ENCODE data around the gene MMP12. TPM values are rescaled to one million over a fixed set of nuclear protein-coding genes. Genes with fewer than 3 reads are reported as not detected.

The MMP12 gene
- total RNA-seq, 2 experiments from 2014 or later, result not detected

- H3K27ac ChIP-seq (ENCODE audit: low read depth in 1 of 2, low read length in 2 of 2), result no peak overlapping the region
- intact Hi-C loops (cut with DNase I, micrococcal nuclease), result no loop called here
- no peak for TF ChIP-seq CTCF (IDR thresholded peaks at IDR 0.05)
- H3K9me3 Mint-ChIP-seq, result no peaks in the 10 kb centered on the region
- peaks cover 0 to 2% of the 10 kb centered on the region in 2 experiments for H3K9me3 ChIP-seq (ENCODE audit: control insufficient read depth in 1 of 2, insufficient read depth in 1 of 2, low read length in 2 of 2)
- no peaks in the 10 kb centered on the region for H3K4me1 Mint-ChIP-seq (ENCODE audit: low read depth)
- H3K36me3 Mint-ChIP-seq (ENCODE audit: low read depth), result no peaks in the 10 kb centered on the region
- no peak overlapping the region for H3K4me3 Mint-ChIP-seq
- H3K27me3 ChIP-seq (ENCODE audit: control insufficient read depth in 1 of 2, insufficient read depth in 2 of 2, low read length in 2 of 2), result peaks cover 6 to 8% of the 10 kb centered on the region in 2 experiments
- no peaks in the 10 kb centered on the region for H3K4me1 ChIP-seq (ENCODE audit: insufficient read depth, low read length)
- ChIA-PET CTCF (no interaction called here), POLR2A (no interaction called here)
- no peak overlapping the region for H3K27ac Mint-ChIP-seq
- ATAC-seq (ENCODE audit: poor library complexity), result no peak
- DNase-seq, result no peak
- H3K27me3 Mint-ChIP-seq, result peaks cover 19% of the 10 kb centered on the region
- H3K36me3 ChIP-seq (ENCODE audit: insufficient read depth, low read length), result no peaks in the 10 kb centered on the region
- H3K4me3 ChIP-seq (ENCODE audit: low read length), result no peak overlapping the region
These were observed 38.4 kb downstream of the MMP12 start for GRCh38 chr11:102836290-102836875.

- TF ChIP-seq CTCF (IDR thresholded peaks at IDR 0.05), result no peak
- Mint-ChIP-seq H3K36me3 (ENCODE audit: low read depth) (no peaks in the 10 kb centered on the region), H3K9me3 (no peaks in the 10 kb centered on the region), H3K27ac (no peak overlapping the region), H3K27me3 (peaks cover 38% of the 10 kb centered on the region), H3K4me3 (no peak overlapping the region), H3K4me1 (ENCODE audit: low read depth) (no peaks in the 10 kb centered on the region)
- ChIA-PET POLR2A (no interaction called here), CTCF (no interaction called here)
- no peaks in the 10 kb centered on the region for H3K36me3 ChIP-seq (ENCODE audit: insufficient read depth, low read length)
- H3K4me1 ChIP-seq (ENCODE audit: insufficient read depth, low read length), result no peaks in the 10 kb centered on the region
- no peak for DNase-seq
- intact Hi-C loops (cut with DNase I, micrococcal nuclease), result no loop called here
- H3K9me3 ChIP-seq (ENCODE audit: control insufficient read depth in 1 of 2, insufficient read depth in 1 of 2, low read length in 2 of 2), result peaks cover 0 to 4% of the 10 kb centered on the region in 2 experiments
- ATAC-seq (ENCODE audit: poor library complexity), result no peak
- H3K27ac ChIP-seq (ENCODE audit: low read depth in 1 of 2, low read length in 2 of 2), result no peak overlapping the region
- no peak overlapping the region for H3K4me3 ChIP-seq (ENCODE audit: low read length)
- peaks cover 10 to 24% of the 10 kb centered on the region in 2 experiments for H3K27me3 ChIP-seq (ENCODE audit: control insufficient read depth in 1 of 2, insufficient read depth in 2 of 2, low read length in 2 of 2)
These were observed 41.1 kb downstream of the MMP12 start for GRCh38 chr11:102833731-102834130.

- CTCF ChIA-PET, result no interaction called here
- no peak overlapping the region for H3K4me3 Mint-ChIP-seq
- peaks cover 0 to 4% of the 10 kb centered on the region in 2 experiments for H3K9me3 ChIP-seq (ENCODE audit: control insufficient read depth in 1 of 2, insufficient read depth in 1 of 2, low read length in 2 of 2)
- H3K36me3 ChIP-seq (ENCODE audit: insufficient read depth, low read length), result no peaks in the 10 kb centered on the region
- H3K27ac Mint-ChIP-seq, result no peak overlapping the region
- H3K36me3 Mint-ChIP-seq (ENCODE audit: low read depth), result no peaks in the 10 kb centered on the region
- no peak overlapping the region for H3K4me3 ChIP-seq (ENCODE audit: low read length)
- TF ChIP-seq CTCF (IDR thresholded peaks at IDR 0.05), result no peak
- intact Hi-C loops (cut with DNase I, micrococcal nuclease), result no loop called here
- no peak for ATAC-seq (ENCODE audit: poor library complexity)
- H3K27ac ChIP-seq (ENCODE audit: low read depth in 1 of 2, low read length in 2 of 2), result no peak overlapping the region
- no peaks in the 10 kb centered on the region for H3K4me1 Mint-ChIP-seq (ENCODE audit: low read depth)
- H3K4me1 ChIP-seq (ENCODE audit: insufficient read depth, low read length), result no peaks in the 10 kb centered on the region
- no peak for DNase-seq
- POLR2A ChIA-PET, result no interaction called here
- H3K9me3 Mint-ChIP-seq, result no peaks in the 10 kb centered on the region
- peaks cover 38% of the 10 kb centered on the region for H3K27me3 Mint-ChIP-seq
- H3K27me3 ChIP-seq (ENCODE audit: control insufficient read depth in 1 of 2, insufficient read depth in 2 of 2, low read length in 2 of 2), result peaks cover 10 to 24% of the 10 kb centered on the region in 2 experiments
These were observed 42.2 kb downstream of the MMP12 start for GRCh38 chr11:102832612-102833011.

Data from CD4-positive, alpha-beta T cell (primary cell).